ENCODE measurements around the gene AMHR2.
"Not testable (repeated sequence)": the region's sequence is repeated elsewhere in the genome, so short reads cannot be mapped to it uniquely, and the experiment has no call there.

AMHR2 gene

GRCh38 chr12:53399896-53400295 is 23.8 kb upstream of the AMHR2 start:
- no peak for TF ChIP-seq CTCF (conservative IDR thresholded peaks at IDR 0.05; ENCODE audit: low read depth, low read length)

GRCh38 chr12:53402351-53402750 is 21.3 kb upstream of the AMHR2 start:
- H3K4me3 ChIP-seq (ENCODE audit: low read depth, low read length), result not testable (repeated sequence)

More at GRCh38 chr12:53399896-53400295, 23.8 kb upstream of the AMHR2 start:
- H3K4me3 ChIP-seq (ENCODE audit: low read depth, low read length), result no peak overlapping the region
- no peak for DNase-seq (ENCODE audit: low read depth)

GRCh38 chr12:53402871-53403270 is 20.8 kb upstream of the AMHR2 start:
- DNase-seq (ENCODE audit: low read depth), result no peak
- TF ChIP-seq CTCF (conservative IDR thresholded peaks at IDR 0.05; ENCODE audit: low read depth, low read length), result no peak
- H3K4me3 ChIP-seq (ENCODE audit: low read depth, low read length), result no peak overlapping the region

More at GRCh38 chr12:53402351-53402750, 21.3 kb upstream of the AMHR2 start:
- DNase-seq (ENCODE audit: low read depth), result not testable (repeated sequence)

GRCh38 chr12:53410951-53411350 is 12.7 kb upstream of the AMHR2 start:
- H3K4me3 ChIP-seq (ENCODE audit: low read depth, low read length), result no peak overlapping the region
- TF ChIP-seq CTCF (conservative IDR thresholded peaks at IDR 0.05; ENCODE audit: low read depth, low read length), result no peak
- DNase-seq (ENCODE audit: low read depth), result no peak

GRCh38 chr12:53413485-53414204 is 10.0 kb upstream of the AMHR2 start:
- DNase-seq (ENCODE audit: low read depth), result peak; percentile 29
- TF ChIP-seq CTCF (conservative IDR thresholded peaks at IDR 0.05; ENCODE audit: low read depth, low read length), result no peak
- no peak overlapping the region for H3K4me3 ChIP-seq (ENCODE audit: low read depth, low read length)

GRCh38 chr12:53414756-53415417 is 8.8 kb upstream of the AMHR2 start:
- DNase-seq (ENCODE audit: low read depth), result peak; percentile 51
- no peak for TF ChIP-seq CTCF (conservative IDR thresholded peaks at IDR 0.05; ENCODE audit: low read depth, low read length)
- no peak overlapping the region for H3K4me3 ChIP-seq (ENCODE audit: low read depth, low read length)

- H3K4me3 ChIP-seq (ENCODE audit: low read depth, low read length), result not testable (repeated sequence)
Measured at GRCh38 chr12:53415752-53416389, 7.8 kb upstream of the AMHR2 start.

GRCh38 chr12:53417291-53417816 is 6.3 kb upstream of the AMHR2 start:
- DNase-seq (ENCODE audit: low read depth); H3K4me3 ChIP-seq (ENCODE audit: low read depth, low read length): not testable (repeated sequence)

More at GRCh38 chr12:53415752-53416389, 7.8 kb upstream of the AMHR2 start:
- peak; percentile 45 for DNase-seq (ENCODE audit: low read depth)
